ENCODE results near the gene NCAPD2.
"Not testable (repeated sequence)": the region's sequence is repeated elsewhere in the genome, so short reads cannot be mapped to it uniquely, and the experiment has no call there.

The NCAPD2 gene

DNA sequence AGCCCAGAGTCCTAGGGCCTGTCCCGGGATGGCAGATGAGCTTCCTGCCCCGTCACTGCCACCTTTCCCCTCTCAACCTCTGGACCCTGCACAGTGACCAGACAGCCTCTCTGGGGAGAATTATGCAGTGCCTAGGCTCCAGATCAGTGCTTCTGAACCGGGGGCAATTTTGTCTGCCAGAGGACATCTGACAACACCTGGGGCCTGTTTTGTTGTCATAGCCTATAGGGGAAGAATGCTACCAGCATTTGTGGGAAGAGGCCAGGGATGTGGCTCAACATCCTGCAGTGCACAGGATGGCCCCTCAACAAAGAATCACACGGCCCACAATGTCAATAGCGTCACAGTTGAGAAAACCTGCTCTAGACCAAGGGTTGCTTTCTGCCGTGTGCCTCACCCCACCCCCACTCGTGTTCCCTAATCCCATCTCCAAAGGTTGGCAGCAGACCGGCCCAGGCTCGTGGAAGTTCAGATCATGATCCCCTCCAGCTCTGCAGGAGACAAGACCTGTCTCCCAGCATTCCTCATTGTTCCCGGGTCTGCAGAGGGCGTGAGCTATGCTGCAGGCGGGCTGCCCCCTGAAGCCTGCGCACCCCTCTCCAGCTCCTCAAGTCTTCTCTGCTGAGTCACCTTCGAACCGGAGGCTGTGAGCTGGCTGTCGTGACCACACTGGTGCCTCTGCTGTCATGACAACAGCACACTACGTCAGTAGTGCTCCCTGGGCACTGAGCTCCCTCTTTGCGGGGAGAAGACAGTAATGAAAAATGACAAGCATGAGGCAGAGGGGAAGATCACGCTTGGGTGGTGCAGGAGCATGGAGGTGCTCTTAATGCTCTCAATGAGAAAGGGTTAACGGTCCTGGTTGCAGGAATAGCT is 38.4 kb downstream of the NCAPD2 start:
- H3K9ac ChIP-seq (ENCODE audit: low read length), result peak overlapping the region; percentile 99
- H3K4me3 ChIP-seq (ENCODE audit: low read length), result peak overlapping the region; percentile 99
- peaks cover 18% of the 10 kb centered on the region for H3K4me1 ChIP-seq (ENCODE audit: control insufficient read depth, low read depth, low read length)
- H3K9me3 ChIP-seq (ENCODE audit: control insufficient read depth, low read depth, low read length), result no peaks in the 10 kb centered on the region
- H3K27me3 ChIP-seq (ENCODE audit: control insufficient read depth, insufficient read depth, low read length), result no peaks in the 10 kb centered on the region
- peaks cover 70% of the 10 kb centered on the region for H3K36me3 ChIP-seq (ENCODE audit: control insufficient read depth, low read depth, low read length)
- peak overlapping the region; percentile 95 for H3K27ac ChIP-seq (ENCODE audit: low read length)

DNA sequence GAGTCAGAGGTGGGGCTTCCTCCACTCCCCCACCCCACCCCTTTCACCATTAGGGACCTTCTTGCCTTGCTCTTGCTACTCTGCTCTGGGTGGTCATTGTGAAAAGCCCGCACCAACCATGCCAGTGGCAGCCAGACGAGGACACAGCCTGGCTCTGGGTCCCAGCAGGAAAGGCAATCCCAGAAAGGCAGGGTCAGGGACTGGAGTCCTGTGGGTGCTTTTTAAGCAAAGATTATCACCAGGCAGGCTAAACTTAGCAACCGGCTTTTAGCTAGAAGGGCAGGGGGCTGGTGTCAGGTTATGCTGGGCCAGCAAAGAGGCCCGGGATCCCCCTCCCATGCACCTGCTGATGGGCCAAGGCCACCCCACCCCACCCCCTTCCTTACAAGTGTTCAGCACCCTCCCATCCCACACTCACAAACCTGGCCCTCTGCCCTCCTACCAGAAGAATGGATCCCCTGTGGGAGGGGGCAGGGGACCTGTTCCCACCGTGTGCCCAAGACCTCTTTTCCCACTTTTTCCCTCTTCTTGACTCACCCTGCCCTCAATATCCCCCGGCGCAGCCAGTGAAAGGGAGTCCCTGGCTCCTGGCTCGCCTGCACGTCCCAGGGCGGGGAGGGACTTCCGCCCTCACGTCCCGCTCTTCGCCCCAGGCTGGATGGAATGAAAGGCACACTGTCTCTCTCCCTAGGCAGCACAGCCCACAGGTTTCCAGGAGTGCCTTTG is 39.2 kb downstream of the NCAPD2 start:
- peaks cover 70% of the 10 kb centered on the region for H3K36me3 ChIP-seq (ENCODE audit: control insufficient read depth, low read depth, low read length)
- no peaks in the 10 kb centered on the region for H3K9me3 ChIP-seq (ENCODE audit: control insufficient read depth, low read depth, low read length)
- peak overlapping the region; percentile 95 for H3K27ac ChIP-seq (ENCODE audit: low read length)
- peak overlapping the region; percentile 99 for H3K4me3 ChIP-seq (ENCODE audit: low read length)
- H3K4me1 ChIP-seq (ENCODE audit: control insufficient read depth, low read depth, low read length), result peaks cover 18% of the 10 kb centered on the region
- peak overlapping the region; percentile 99 for H3K9ac ChIP-seq (ENCODE audit: low read length)
- no peaks in the 10 kb centered on the region for H3K27me3 ChIP-seq (ENCODE audit: control insufficient read depth, insufficient read depth, low read length)

DNA sequence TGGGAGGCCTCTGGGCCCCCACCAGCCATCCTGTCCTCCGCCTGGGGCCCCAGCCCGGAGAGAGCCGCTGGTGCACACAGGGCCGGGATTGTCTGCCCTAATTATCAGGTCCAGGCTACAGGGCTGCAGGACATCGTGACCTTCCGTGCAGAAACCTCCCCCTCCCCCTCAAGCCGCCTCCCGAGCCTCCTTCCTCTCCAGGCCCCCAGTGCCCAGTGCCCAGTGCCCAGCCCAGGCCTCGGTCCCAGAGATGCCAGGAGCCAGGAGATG is 39.7 kb downstream of the NCAPD2 start:
- peak overlapping the region; percentile 99 for H3K9ac ChIP-seq (ENCODE audit: low read length)
- peaks cover 18% of the 10 kb centered on the region for H3K4me1 ChIP-seq (ENCODE audit: control insufficient read depth, low read depth, low read length)
- H3K9me3 ChIP-seq (ENCODE audit: control insufficient read depth, low read depth, low read length), result no peaks in the 10 kb centered on the region
- peak overlapping the region; percentile 95 for H3K27ac ChIP-seq (ENCODE audit: low read length)
- peaks cover 70% of the 10 kb centered on the region for H3K36me3 ChIP-seq (ENCODE audit: control insufficient read depth, low read depth, low read length)
- H3K27me3 ChIP-seq (ENCODE audit: control insufficient read depth, insufficient read depth, low read length), result no peaks in the 10 kb centered on the region
- H3K4me3 ChIP-seq (ENCODE audit: low read length), result peak overlapping the region; percentile 99

DNA sequence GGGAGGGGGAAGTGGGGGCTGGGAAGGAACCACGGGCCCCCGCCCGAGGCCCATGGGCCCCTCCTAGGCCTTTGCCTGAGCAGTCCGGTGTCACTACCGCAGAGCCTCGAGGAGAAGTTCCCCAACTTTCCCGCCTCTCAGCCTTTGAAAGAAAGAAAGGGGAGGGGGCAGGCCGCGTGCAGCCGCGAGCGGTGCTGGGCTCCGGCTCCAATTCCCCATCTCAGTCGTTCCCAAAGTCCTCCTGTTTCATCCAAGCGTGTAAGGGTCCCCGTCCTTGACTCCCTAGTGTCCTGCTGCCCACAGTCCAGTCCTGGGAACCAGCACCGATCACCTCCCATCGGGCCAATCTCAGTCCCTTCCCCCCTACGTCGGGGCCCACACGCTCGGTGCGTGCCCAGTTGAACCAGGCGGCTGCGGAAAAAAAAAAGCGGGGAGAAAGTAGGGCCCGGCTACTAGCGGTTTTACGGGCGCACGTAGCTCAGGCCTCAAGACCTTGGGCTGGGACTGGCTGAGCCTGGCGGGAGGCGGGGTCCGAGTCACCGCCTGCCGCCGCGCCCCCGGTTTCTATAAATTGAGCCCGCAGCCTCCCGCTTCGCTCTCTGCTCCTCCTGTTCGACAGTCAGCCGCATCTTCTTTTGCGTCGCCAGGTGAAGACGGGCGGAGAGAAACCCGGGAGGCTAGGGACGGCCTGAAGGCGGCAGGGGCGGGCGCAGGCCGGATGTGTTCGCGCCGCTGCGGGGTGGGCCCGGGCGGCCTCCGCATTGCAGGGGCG is 40.2 kb downstream of the NCAPD2 start, which contains the start of gene GAPDH:
Gene GAPDH, plus strand, starts transcription at position 595 of the 772 bp plus-strand sequence. CDS start 316 bp downstream, outside the sequence.
- H3K27me3 ChIP-seq (ENCODE audit: control insufficient read depth, insufficient read depth, low read length), result no peaks in the 10 kb centered on the region
- H3K9ac ChIP-seq (ENCODE audit: low read length), result peak within 1 kb of the TSS; percentile 99
- peak within 1 kb of the TSS; percentile 96 for H3K27ac ChIP-seq (ENCODE audit: low read length)
- H3K4me3 ChIP-seq (ENCODE audit: low read length), result peak within 1 kb of the TSS; percentile 99
- peaks cover 18% of the 10 kb centered on the region for H3K4me1 ChIP-seq (ENCODE audit: control insufficient read depth, low read depth, low read length)
- no peaks in the 10 kb centered on the region for H3K9me3 ChIP-seq (ENCODE audit: control insufficient read depth, low read depth, low read length)
- peaks cover 66% of the 10 kb centered on the region for H3K36me3 ChIP-seq (ENCODE audit: control insufficient read depth, low read depth, low read length)

DNA sequence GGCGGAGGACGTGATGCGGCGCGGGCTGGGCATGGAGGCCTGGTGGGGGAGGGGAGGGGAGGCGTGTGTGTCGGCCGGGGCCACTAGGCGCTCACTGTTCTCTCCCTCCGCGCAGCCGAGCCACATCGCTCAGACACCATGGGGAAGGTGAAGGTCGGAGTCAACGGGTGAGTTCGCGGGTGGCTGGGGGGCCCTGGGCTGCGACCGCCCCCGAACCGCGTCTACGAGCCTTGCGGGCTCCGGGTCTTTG is 40.7 kb downstream of the NCAPD2 start:
- H3K27ac ChIP-seq (ENCODE audit: low read length), result peak overlapping the region; percentile 96
- peaks cover 61% of the 10 kb centered on the region for H3K36me3 ChIP-seq (ENCODE audit: control insufficient read depth, low read depth, low read length)
- H3K9me3 ChIP-seq (ENCODE audit: control insufficient read depth, low read depth, low read length), result no peaks in the 10 kb centered on the region
- H3K27me3 ChIP-seq (ENCODE audit: control insufficient read depth, insufficient read depth, low read length), result no peaks in the 10 kb centered on the region
- peak overlapping the region; percentile 99 for H3K9ac ChIP-seq (ENCODE audit: low read length)
- peaks cover 18% of the 10 kb centered on the region for H3K4me1 ChIP-seq (ENCODE audit: control insufficient read depth, low read depth, low read length)
- H3K4me3 ChIP-seq (ENCODE audit: low read length), result peak overlapping the region; percentile 99

DNA sequence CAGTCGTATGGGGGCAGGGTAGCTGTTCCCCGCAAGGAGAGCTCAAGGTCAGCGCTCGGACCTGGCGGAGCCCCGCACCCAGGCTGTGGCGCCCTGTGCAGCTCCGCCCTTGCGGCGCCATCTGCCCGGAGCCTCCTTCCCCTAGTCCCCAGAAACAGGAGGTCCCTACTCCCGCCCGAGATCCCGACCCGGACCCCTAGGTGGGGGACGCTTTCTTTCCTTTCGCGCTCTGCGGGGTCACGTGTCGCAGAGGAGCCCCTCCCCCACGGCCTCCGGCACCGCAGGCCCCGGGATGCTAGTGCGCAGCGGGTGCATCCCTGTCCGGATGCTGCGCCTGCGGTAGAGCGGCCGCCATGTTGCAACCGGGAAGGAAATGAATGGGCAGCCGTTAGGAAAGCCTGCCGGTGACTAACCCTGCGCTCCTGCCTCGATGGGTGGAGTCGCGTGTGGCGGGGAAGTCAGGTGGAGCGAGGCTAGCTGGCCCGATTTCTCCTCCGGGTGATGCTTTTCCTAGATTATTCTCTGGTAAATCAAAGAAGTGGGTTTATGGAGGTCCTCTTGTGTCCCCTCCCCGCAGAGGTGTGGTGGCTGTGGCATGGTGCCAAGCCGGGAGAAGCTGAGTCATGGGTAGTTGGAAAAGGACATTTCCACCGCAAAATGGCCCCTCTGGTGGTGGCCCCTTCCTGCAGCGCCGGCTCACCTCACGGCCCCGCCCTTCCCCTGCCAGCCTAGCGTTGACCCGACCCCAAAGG is 41.2 kb downstream of the NCAPD2 start:
- H3K27me3 ChIP-seq (ENCODE audit: control insufficient read depth, insufficient read depth, low read length), result no peaks in the 10 kb centered on the region
- H3K9ac ChIP-seq (ENCODE audit: low read length), result peak overlapping the region; percentile 99
- no peaks in the 10 kb centered on the region for H3K9me3 ChIP-seq (ENCODE audit: control insufficient read depth, low read depth, low read length)
- H3K27ac ChIP-seq (ENCODE audit: low read length), result peak overlapping the region; percentile 96
- H3K4me3 ChIP-seq (ENCODE audit: low read length), result peak overlapping the region; percentile 99
- peaks cover 22% of the 10 kb centered on the region for H3K4me1 ChIP-seq (ENCODE audit: control insufficient read depth, low read depth, low read length)
- H3K36me3 ChIP-seq (ENCODE audit: control insufficient read depth, low read depth, low read length), result peaks cover 56% of the 10 kb centered on the region

DNA sequence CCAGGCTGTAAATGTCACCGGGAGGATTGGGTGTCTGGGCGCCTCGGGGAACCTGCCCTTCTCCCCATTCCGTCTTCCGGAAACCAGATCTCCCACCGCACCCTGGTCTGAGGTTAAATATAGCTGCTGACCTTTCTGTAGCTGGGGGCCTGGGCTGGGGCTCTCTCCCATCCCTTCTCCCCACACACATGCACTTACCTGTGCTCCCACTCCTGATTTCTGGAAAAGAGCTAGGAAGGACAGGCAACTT is 41.7 kb downstream of the NCAPD2 start:
- H3K9me3 ChIP-seq (ENCODE audit: control insufficient read depth, low read depth, low read length), result no peaks in the 10 kb centered on the region
- H3K36me3 ChIP-seq (ENCODE audit: control insufficient read depth, low read depth, low read length), result peaks cover 51% of the 10 kb centered on the region
- peak overlapping the region; percentile 99 for H3K9ac ChIP-seq (ENCODE audit: low read length)
- peak overlapping the region; percentile 96 for H3K27ac ChIP-seq (ENCODE audit: low read length)
- peaks cover 24% of the 10 kb centered on the region for H3K4me1 ChIP-seq (ENCODE audit: control insufficient read depth, low read depth, low read length)
- H3K27me3 ChIP-seq (ENCODE audit: control insufficient read depth, insufficient read depth, low read length), result no peaks in the 10 kb centered on the region
- peak overlapping the region; percentile 99 for H3K4me3 ChIP-seq (ENCODE audit: low read length)

DNA sequence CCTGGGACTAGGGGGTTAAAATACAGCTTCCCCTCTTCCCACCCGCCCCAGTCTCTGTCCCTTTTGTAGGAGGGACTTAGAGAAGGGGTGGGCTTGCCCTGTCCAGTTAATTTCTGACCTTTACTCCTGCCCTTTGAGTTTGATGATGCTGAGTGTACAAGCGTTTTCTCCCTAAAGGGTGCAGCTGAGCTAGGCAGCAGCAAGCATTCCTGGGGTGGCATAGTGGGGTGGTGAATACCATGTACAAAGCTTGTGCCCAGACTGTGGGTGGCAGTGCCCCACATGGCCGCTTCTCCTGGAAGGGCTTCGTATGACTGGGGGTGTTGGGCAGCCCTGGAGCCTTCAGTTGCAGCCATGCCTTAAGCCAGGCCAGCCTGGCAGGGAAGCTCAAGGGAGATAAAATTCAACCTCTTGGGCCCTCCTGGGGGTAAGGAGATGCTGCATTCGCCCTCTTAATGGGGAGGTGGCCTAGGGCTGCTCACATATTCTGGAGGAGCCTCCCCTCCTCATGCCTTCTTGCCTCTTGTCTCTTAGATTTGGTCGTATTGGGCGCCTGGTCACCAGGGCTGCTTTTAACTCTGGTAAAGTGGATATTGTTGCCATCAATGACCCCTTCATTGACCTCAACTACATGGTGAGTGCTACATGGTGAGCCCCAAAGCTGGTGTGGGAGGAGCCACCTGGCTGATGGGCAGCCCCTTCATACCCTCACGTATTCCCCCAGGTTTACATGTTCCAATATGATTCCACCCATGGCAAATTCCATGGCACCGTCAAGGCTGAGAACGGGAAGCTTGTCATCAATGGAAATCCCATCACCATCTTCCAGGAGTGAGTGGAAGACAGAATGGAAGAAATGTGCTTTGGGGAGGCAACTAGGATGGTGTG is 42.3 kb downstream of the NCAPD2 start:
- Histone ChIP-seq H3K27me3 (ENCODE audit: control insufficient read depth, insufficient read depth, low read length) (no peaks in the 10 kb centered on the region), H3K9me3 (ENCODE audit: control insufficient read depth, low read depth, low read length) (no peaks in the 10 kb centered on the region), H3K27ac (ENCODE audit: low read length) (peak overlapping the region; percentile 96), H3K36me3 (ENCODE audit: control insufficient read depth, low read depth, low read length) (peaks cover 45% of the 10 kb centered on the region), H3K4me3 (ENCODE audit: low read length) (peak overlapping the region; percentile 99), H3K9ac (ENCODE audit: low read length) (peak overlapping the region; percentile 99), H3K4me1 (ENCODE audit: control insufficient read depth, low read depth, low read length) (peaks cover 30% of the 10 kb centered on the region)

DNA sequence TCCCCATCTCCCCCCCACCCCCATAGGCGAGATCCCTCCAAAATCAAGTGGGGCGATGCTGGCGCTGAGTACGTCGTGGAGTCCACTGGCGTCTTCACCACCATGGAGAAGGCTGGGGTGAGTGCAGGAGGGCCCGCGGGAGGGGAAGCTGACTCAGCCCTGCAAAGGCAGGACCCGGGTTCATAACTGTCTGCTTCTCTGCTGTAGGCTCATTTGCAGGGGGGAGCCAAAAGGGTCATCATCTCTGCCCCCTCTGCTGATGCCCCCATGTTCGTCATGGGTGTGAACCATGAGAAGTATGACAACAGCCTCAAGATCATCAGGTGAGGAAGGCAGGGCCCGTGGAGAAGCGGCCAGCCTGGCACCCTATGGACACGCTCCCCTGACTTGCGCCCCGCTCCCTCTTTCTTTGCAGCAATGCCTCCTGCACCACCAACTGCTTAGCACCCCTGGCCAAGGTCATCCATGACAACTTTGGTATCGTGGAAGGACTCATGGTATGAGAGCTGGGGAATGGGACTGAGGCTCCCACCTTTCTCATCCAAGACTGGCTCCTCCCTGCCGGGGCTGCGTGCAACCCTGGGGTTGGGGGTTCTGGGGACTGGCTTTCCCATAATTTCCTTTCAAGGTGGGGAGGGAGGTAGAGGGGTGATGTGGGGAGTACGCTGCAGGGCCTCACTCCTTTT is 43.1 kb downstream of the NCAPD2 start:
- H3K9me3 ChIP-seq (ENCODE audit: control insufficient read depth, low read depth, low read length), result no peaks in the 10 kb centered on the region
- peaks cover 38% of the 10 kb centered on the region for H3K36me3 ChIP-seq (ENCODE audit: control insufficient read depth, low read depth, low read length)
- H3K9ac ChIP-seq (ENCODE audit: low read length), result no peak overlapping the region
- no peaks in the 10 kb centered on the region for H3K27me3 ChIP-seq (ENCODE audit: control insufficient read depth, insufficient read depth, low read length)
- no peak overlapping the region for H3K27ac ChIP-seq (ENCODE audit: low read length)
- peak overlapping the region; percentile 99 for H3K4me3 ChIP-seq (ENCODE audit: low read length)
- H3K4me1 ChIP-seq (ENCODE audit: control insufficient read depth, low read depth, low read length), result peaks cover 26% of the 10 kb centered on the region

DNA sequence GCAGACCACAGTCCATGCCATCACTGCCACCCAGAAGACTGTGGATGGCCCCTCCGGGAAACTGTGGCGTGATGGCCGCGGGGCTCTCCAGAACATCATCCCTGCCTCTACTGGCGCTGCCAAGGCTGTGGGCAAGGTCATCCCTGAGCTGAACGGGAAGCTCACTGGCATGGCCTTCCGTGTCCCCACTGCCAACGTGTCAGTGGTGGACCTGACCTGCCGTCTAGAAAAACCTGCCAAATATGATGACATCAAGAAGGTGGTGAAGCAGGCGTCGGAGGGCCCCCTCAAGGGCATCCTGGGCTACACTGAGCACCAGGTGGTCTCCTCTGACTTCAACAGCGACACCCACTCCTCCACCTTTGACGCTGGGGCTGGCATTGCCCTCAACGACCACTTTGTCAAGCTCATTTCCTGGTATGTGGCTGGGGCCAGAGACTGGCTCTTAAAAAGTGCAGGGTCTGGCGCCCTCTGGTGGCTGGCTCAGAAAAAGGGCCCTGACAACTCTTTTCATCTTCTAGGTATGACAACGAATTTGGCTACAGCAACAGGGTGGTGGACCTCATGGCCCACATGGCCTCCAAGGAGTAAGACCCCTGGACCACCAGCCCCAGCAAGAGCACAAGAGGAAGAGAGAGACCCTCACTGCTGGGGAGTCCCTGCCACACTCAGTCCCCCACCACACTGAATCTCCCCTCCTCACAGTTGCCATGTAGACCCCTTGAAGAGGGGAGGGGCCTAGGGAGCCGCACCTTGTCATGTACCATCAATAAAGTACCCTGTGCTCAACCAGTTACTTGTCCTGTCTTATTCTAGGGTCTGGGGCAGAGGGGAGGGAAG is 43.9 kb downstream of the NCAPD2 start:
- not testable (repeated sequence) for H3K4me3 ChIP-seq (ENCODE audit: low read length); H3K27me3 ChIP-seq (ENCODE audit: control insufficient read depth, insufficient read depth, low read length); H3K9me3 ChIP-seq (ENCODE audit: control insufficient read depth, low read depth, low read length); H3K9ac ChIP-seq (ENCODE audit: low read length); H3K27ac ChIP-seq (ENCODE audit: low read length)
- Histone ChIP-seq H3K4me1 (ENCODE audit: control insufficient read depth, low read depth, low read length) (peaks cover 19% of the 10 kb centered on the region), H3K36me3 (ENCODE audit: control insufficient read depth, low read depth, low read length) (peaks cover 38% of the 10 kb centered on the region)
